K562 (cell line): Measurements from ENCODE around the gene NRGN. TPM values are rescaled to one million over a fixed set of nuclear protein-coding genes. Genes with fewer than 3 reads are reported as not detected.

Experiments used
- ATAC-seq: fragments of 200-7000 bp; cut with Tn5 transposase; 3 replicates; pipeline ENCODE4 v1.9.1; 2020; ENCODE audit warnings: moderate library complexity
- BruUV-seq: library from RNA; stranded (reverse); fragments of 400-500 nt; replicated peaks from 2 replicates; lab custom pipeline; 2021; lab: Mats Ljungman, UMichigan
- CTCF ChIA-PET: fragments of 300-600 bp; formaldehyde crosslinking; extraction: SDS; loops from one replicate; lab custom pipeline; 2021; ENCODE audit warnings: low intra/inter-chr PET ratio; lab: Yijun Ruan, JAX
- POLR2A ChIA-PET: fragments of 300-600, 350-650 bp; sonication (Branson Sonifier 250); formaldehyde crosslinking; extraction: SDS; loops from one replicate; lab custom pipeline; 2021; ENCODE audit warnings: antibody characterized with exemption, inconsistent platforms; lab: Yijun Ruan, JAX
- DNase-seq, 4 experiments: peaks; one replicate each; pipeline versions ENCODE4 v3.0.0 to v3.0.0-alpha.2; 2011 to 2018; ENCODE audit warnings: low spot score in 3 of 4, mixed read lengths in 3 of 4; ENCODE audit errors: extremely low read depth in 1 of 4
- FAIRE-seq: peaks from 2 replicates; lab custom pipeline; 2011; peaks lifted over from hg19 to GRCh38; lab: Jason Lieb, UNC
- H2AFZ ChIP-seq: 2 replicates; pipeline ENCODE4 v1.6.0; 2011; ENCODE audit warnings: low read depth, low read length, control low read depth, inconsistent platforms
- H3K27ac ChIP-seq: fragments of 200-600 bp; 3 replicates; pipeline ENCODE4 v1.8.0; 2011; ENCODE audit warnings: low read depth, mild to moderate bottlenecking, control low read depth, inconsistent platforms, low read length, moderate library complexity, mixed read lengths; ENCODE audit errors: extremely low read depth
- H3K27me3 ChIP-seq, 2 experiments: fragments of 300-600 bp in 1 of 2; 2 replicates in 1 of 2; 3 replicates in 1 of 2; pipeline versions ENCODE4 v1.6.0 to v1.8.0; 2011; ENCODE audit warnings: inconsistent platforms in 2 of 2, low read length in 2 of 2, mild to moderate bottlenecking in 1 of 2, mixed read lengths in 1 of 2, moderate library complexity in 1 of 2; ENCODE audit not compliant: control insufficient read depth in 2 of 2, insufficient read depth in 2 of 2
- H3K36me3 ChIP-seq: fragments of 300-600 bp; 3 replicates; pipeline ENCODE4 v1.8.0; 2011; ENCODE audit warnings: mild to moderate bottlenecking, low read length, inconsistent platforms; ENCODE audit not compliant: control insufficient read depth, insufficient read depth
- H3K4me1 ChIP-seq, 2 experiments: fragments of 200-600 bp in 1 of 2; replicated peaks in 1 of 2; 2 replicates in 1 of 2; 3 replicates in 1 of 2; pipeline versions ENCODE4 v1.5.1 to v1.8.0; 2011; ENCODE audit warnings: inconsistent platforms in 2 of 2, low read length in 2 of 2, mild to moderate bottlenecking in 1 of 2, mixed read lengths in 1 of 2, moderate library complexity in 1 of 2; ENCODE audit not compliant: control insufficient read depth in 2 of 2, insufficient read depth in 2 of 2
- H3K4me2 ChIP-seq: 2 replicates; pipeline ENCODE4 v1.6.1; 2011; ENCODE audit warnings: low read length, control low read depth, inconsistent platforms, mixed read lengths; ENCODE audit not compliant: insufficient read depth
- H3K4me3 ChIP-seq: fragments of 200-600 bp; sonication (generic), shearing (Covaris generic); 2 replicates; pipeline ENCODE4 v1.5.1; 2016; ENCODE audit warnings: control low read depth, inconsistent platforms
- H3K79me2 ChIP-seq: fragments of 200-600 bp; 3 replicates; pipeline ENCODE4 v1.8.0; 2011; ENCODE audit warnings: low read length, inconsistent platforms; ENCODE audit not compliant: control insufficient read depth, insufficient read depth
- H3K9ac ChIP-seq, 2 experiments: 2 replicates each; pipeline versions ENCODE4 v1.6.0 to v1.6.1; 2011; ENCODE audit warnings: low read depth in 2 of 2, low read length in 2 of 2, control low read depth in 1 of 2, inconsistent platforms in 1 of 2, mild to moderate bottlenecking in 1 of 2, mixed read lengths in 1 of 2; ENCODE audit not compliant: insufficient read depth in 1 of 2
- H3K9me1 ChIP-seq: one replicate; pipeline ENCODE4 v1.6.0; 2011; ENCODE audit warnings: inconsistent platforms, mild to moderate bottlenecking, low read length, moderate library complexity; ENCODE audit not compliant: control insufficient read depth, insufficient read depth
- H3K9me3 ChIP-seq: replicated peaks from 2 replicates; pipeline ENCODE4 v1.5.1; 2011; ENCODE audit warnings: low read depth, low read length, inconsistent platforms; ENCODE audit not compliant: control insufficient read depth, insufficient read depth
- H4K20me1 ChIP-seq: replicated peaks from 2 replicates; pipeline ENCODE4 v1.6.1; 2011; ENCODE audit warnings: low read length, inconsistent platforms, mixed read lengths; ENCODE audit not compliant: control insufficient read depth, insufficient read depth
- CBFA2T2 ChIP-seq: fragments of 450-650 bp; conservative IDR thresholded peaks from 2 replicates; pipeline ENCODE4 v1.6.1; 2017; ENCODE audit warnings: mild to moderate bottlenecking
- CHCHD3 ChIP-seq: fragments of 250-450 bp; sonication (Bioruptor Pico); IDR thresholded peaks from 2 replicates; pipeline ENCODE4 v2.1.2; 2022; ENCODE audit warnings: mild to moderate bottlenecking
- CHD2 ChIP-seq: IDR thresholded peaks from 2 replicates; pipeline ENCODE4 v1.6.1; 2011; ENCODE audit warnings: low read depth, low read length
- ELF2 ChIP-seq: fragments of 250-450 bp; sonication (Bioruptor Pico); IDR thresholded peaks from 2 replicates; pipeline ENCODE4 v1.5.0; 2021; ENCODE audit warnings: mild to moderate bottlenecking
- EWSR1 ChIP-seq: fragments of 450-650 bp; IDR thresholded peaks from 2 replicates; pipeline ENCODE4 v1.6.1; 2018; ENCODE audit warnings: borderline replicate concordance, mild to moderate bottlenecking, low read depth, moderate library complexity; ENCODE audit not compliant: partially characterized antibody
- FOXJ3 ChIP-seq: sonication (generic); formaldehyde crosslinking; IDR thresholded peaks from 2 replicates; pipeline ENCODE4 v1.4.0; 2020; ENCODE audit warnings: mild to moderate bottlenecking, missing genetic modification reagents
- KLF16 ChIP-seq: IDR thresholded peaks from 2 replicates; pipeline ENCODE4 v1.6.1; 2016; ENCODE audit warnings: antibody characterized with exemption
- MAFG ChIP-seq: fragments of 450-650 bp; conservative IDR thresholded peaks from 2 replicates; pipeline ENCODE4 v1.6.1; 2016; ENCODE audit warnings: missing genetic modification characterization, missing compliant biosample characterization
- PCBP2 ChIP-seq: fragments of 200-400 bp; formaldehyde crosslinking; IDR thresholded peaks from 2 replicates; pipeline ENCODE4 v1.6.1; 2018; ENCODE audit warnings: low read length, low read depth, mild to moderate bottlenecking, moderate library complexity; ENCODE audit not compliant: poor library complexity, severe bottlenecking
- RBM17 ChIP-seq: fragments of 200-400 bp; formaldehyde crosslinking; IDR thresholded peaks from 2 replicates; pipeline ENCODE4 v1.6.1; 2017; ENCODE audit warnings: low read depth, mild to moderate bottlenecking, low read length, borderline replicate concordance
- RFX5 ChIP-seq: IDR thresholded peaks from 2 replicates; pipeline ENCODE4 v1.6.1; 2011; ENCODE audit warnings: low read depth, mild to moderate bottlenecking, improper control_type of control experiment, low read length
- SMARCB1 ChIP-seq: IDR thresholded peaks from 2 replicates; pipeline ENCODE4 v1.6.1; 2011; ENCODE audit warnings: improper control_type of control experiment, low read depth; ENCODE audit not compliant: insufficient read length
- TCF7 ChIP-seq: sonication (generic); IDR thresholded peaks from 2 replicates; pipeline ENCODE4 v1.6.1; 2016; ENCODE audit warnings: antibody characterized with exemption, borderline replicate concordance
- ZNF324 ChIP-seq: fragments of 250-450 bp; sonication (Bioruptor Pico); IDR thresholded peaks from 2 replicates; pipeline ENCODE4 v1.4.0; 2020; ENCODE audit warnings: mild to moderate bottlenecking
- ZNF586 ChIP-seq: fragments of 450-650 bp; formaldehyde crosslinking; conservative IDR thresholded peaks from 2 replicates; pipeline ENCODE4 v1.4.0; 2020; ENCODE audit warnings: mild to moderate bottlenecking, moderate library complexity
- WGBS: fragments of 100-300 bp; shearing (Covaris generic); methylation state at CpG from one replicate; pipeline ENCODE4 v1.1.6; 2016; ENCODE audit warnings: low coverage, mixed read lengths; ENCODE audit not compliant: insufficient coverage; ENCODE audit errors: missing lambda C conversion rate; 5-methylcytosine and 5-hydroxymethylcytosine counted together
- in situ Hi-C: fragments of 300-500 bp; cut with MboI; formaldehyde crosslinking; loops from 4 replicates; pipeline ENCODE4 v1.15.0; 2018; ENCODE audit warnings: inconsistent platforms, mixed read lengths
- intact Hi-C: fragments of 100-400 bp; cut with micrococcal nuclease; formaldehyde crosslinking; loops from 2 replicates; pipeline ENCODE4 v1.14.2; 2022
- polyA plus RNA-seq, 8 experiments: library from polyadenylated mRNA; depleted of rRNA in 4 of 8; stranded (reverse) in 5 of 8; unstranded in 3 of 8; fragments of >200 nt; fragmentation: Nextera tagmentation in 2 of 8; fragmentation: Illumina TruSeq in 1 of 8; extraction: Ambion mirVana in 2 of 8; extraction: Trizol in 1 of 8; gene quantifications; 2 replicates each; pipeline versions ENCODE4 v1.2.1 to v1.2.3, GENCODE V29; 2011 to 2014; ENCODE audit warnings: inconsistent platforms in 1 of 8, missing spikeins in 1 of 8
- total RNA-seq, 7 experiments: library from RNA; depleted of rRNA in 6 of 7; stranded (reverse); fragments of >200 nt in 6 of 7; fragmentation: Illumina TruSeq in 2 of 7; extraction: Trizol in 2 of 7; gene quantifications; 2 replicates each; pipeline versions ENCODE4 v1.2.1 to v1.2.3, GENCODE V29; 2011 to 2021; ENCODE audit warnings: low replicate concordance in 1 of 7
- TF ChIP-seq, protein P1 (sequence below): fragments of 250-450 bp; sonication (Bioruptor Pico); IDR thresholded peaks from 2 replicates; pipeline ENCODE4 v1.5.1; 2021; ENCODE audit warnings: mild to moderate bottlenecking
- TF ChIP-seq, protein P2 (sequence below): fragments of 250-450 bp; sonication (Bioruptor Pico); IDR thresholded peaks from 2 replicates; pipeline ENCODE4 v1.4.0; 2020
- TF ChIP-seq, protein P3 (sequence below): sonication (generic); formaldehyde crosslinking; IDR thresholded peaks from 2 replicates; pipeline ENCODE4 v1.4.0; 2020; ENCODE audit warnings: mild to moderate bottlenecking, missing genetic modification reagents
- TF ChIP-seq, protein P4 (sequence below): fragments of 250-450 bp; sonication (Bioruptor Pico); IDR thresholded peaks from 2 replicates; pipeline ENCODE4 v1.8.0; 2021; ENCODE audit warnings: borderline replicate concordance, mild to moderate bottlenecking, moderate library complexity; ENCODE audit not compliant: poor library complexity, severe bottlenecking

NRGN gene
- total and polyA plus RNA-seq, 9 of the 15 experiments (the other 6 are each of a cell fraction or from before 2014, with no cell fraction given), result 0.29 to 7.8 (median 3.5) TPM; not detected in 2

DNA sequence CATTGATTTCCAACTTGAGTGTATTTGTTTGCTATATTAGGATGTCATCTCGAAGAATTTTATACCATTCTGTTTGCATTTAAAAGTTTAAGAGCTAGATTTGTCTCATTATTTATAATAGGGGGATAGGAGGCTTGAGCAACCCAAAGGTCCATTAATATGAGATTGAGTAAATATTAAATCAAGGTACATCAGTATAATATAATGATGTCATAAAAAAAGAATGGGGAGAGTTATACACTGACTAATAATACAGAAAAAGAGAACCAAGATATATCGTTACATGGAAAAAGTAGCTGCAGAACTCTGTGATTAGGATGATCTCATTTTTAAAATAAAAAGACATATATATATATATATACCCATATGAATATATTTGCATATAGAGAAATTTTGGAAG lies 46.6 kb upstream of the NRGN start:
- ChIA-PET CTCF (no interaction called here), POLR2A (interaction anchor here (1.0 kb wide), 1 partner anchor 68 kb away, joined by 3 read pairs; no protein-coding TSS in a partner anchor)
- FAIRE-seq, result no peak
- H3K36me3 ChIP-seq, result no peaks in the 10 kb centered on the region
- no peak overlapping the region for H3K4me3 ChIP-seq
- WGBS, result 21% methylated on average over 2 of the region's 2 CpGs
- no peak overlapping the region for H3K27ac ChIP-seq
- in situ Hi-C loops, result no loop called here
- TF ChIP-seq ELF2 (no peak), MAFG (tag) (no peak), KLF16 (no peak), ZNF586 (CRISPR knock-in tag) (no peak), PCBP2 (no peak), ZNF324 (CRISPR knock-in tag) (no peak), CHCHD3 (CRISPR knock-in tag) (no peak), RBM17 (no peak), CHD2 (no peak), EWSR1 (no peak), FOXJ3 (CRISPR knock-in tag) (no peak), CBFA2T2 (no peak), SMARCB1 (no peak), RFX5 (no peak), TCF7 (no peak)
- TF ChIP-seq, protein P1, sequence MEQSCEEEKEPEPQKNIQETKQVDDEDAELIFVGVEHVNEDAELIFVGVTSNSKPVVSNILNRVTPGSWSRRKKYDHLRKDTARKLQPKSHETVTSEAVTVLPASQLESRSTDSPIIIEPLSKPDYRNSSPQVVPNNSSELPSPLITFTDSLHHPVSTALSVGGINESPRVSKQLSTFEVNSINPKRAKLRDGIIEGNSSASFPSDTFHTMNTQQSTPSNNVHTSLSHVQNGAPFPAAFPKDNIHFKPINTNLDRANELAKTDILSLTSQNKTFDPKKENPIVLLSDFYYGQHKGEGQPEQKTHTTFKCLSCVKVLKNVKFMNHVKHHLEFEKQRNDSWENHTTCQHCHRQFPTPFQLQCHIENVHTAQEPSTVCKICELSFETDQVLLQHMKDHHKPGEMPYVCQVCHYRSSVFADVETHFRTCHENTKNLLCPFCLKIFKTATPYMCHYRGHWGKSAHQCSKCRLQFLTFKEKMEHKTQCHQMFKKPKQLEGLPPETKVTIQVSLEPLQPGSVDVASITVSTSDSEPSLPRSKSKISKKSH (CRISPR knock-in tag), result no peak
- TF ChIP-seq, protein P2, sequence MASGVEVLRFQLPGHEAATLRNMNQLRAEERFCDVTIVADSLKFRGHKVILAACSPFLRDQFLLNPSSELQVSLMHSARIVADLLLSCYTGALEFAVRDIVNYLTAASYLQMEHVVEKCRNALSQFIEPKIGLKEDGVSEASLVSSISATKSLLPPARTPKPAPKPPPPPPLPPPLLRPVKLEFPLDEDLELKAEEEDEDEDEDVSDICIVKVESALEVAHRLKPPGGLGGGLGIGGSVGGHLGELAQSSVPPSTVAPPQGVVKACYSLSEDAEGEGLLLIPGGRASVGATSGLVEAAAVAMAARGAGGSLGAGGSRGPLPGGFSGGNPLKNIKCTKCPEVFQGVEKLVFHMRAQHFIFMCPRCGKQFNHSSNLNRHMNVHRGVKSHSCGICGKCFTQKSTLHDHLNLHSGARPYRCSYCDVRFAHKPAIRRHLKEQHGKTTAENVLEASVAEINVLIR (CRISPR knock-in tag), result no peak
- TF ChIP-seq, protein P3, sequence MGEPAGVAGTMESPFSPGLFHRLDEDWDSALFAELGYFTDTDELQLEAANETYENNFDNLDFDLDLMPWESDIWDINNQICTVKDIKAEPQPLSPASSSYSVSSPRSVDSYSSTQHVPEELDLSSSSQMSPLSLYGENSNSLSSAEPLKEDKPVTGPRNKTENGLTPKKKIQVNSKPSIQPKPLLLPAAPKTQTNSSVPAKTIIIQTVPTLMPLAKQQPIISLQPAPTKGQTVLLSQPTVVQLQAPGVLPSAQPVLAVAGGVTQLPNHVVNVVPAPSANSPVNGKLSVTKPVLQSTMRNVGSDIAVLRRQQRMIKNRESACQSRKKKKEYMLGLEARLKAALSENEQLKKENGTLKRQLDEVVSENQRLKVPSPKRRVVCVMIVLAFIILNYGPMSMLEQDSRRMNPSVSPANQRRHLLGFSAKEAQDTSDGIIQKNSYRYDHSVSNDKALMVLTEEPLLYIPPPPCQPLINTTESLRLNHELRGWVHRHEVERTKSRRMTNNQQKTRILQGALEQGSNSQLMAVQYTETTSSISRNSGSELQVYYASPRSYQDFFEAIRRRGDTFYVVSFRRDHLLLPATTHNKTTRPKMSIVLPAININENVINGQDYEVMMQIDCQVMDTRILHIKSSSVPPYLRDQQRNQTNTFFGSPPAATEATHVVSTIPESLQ (CRISPR knock-in tag), result no peak
- TF ChIP-seq, protein P4, sequence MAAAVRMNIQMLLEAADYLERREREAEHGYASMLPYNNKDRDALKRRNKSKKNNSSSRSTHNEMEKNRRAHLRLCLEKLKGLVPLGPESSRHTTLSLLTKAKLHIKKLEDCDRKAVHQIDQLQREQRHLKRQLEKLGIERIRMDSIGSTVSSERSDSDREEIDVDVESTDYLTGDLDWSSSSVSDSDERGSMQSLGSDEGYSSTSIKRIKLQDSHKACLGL (CRISPR knock-in tag), result no peak
- TF ChIP-seq, all 486 proteins: peak for 0
- Histone ChIP-seq H3K4me2 (no peak overlapping the region), H4K20me1 (no peaks in the 10 kb centered on the region), H3K79me2 (no peaks in the 10 kb centered on the region), H3K9me3 (no peaks in the 10 kb centered on the region), H2AFZ (no peak overlapping the region), H3K9me1 (no peaks in the 10 kb centered on the region), H3K4me1 (no peaks in the 10 kb centered on the region), H3K27me3 (0 out of 5 replicates have a peak, but pooled peaks cover 3 to 4% of the 10 kb centered on the region in 2 experiments), H3K9ac (no peak overlapping the region)
- no TSS peak for BruUV-seq
- no peak for ATAC-seq
- no peak for DNase-seq
- intact Hi-C loops, result no loop called here
